Glutamatergic neuron (in vitro differentiated cells): ENCODE measurements around the gene AARS1. TPM values are rescaled to one million over a fixed set of nuclear protein-coding genes. Genes with fewer than 3 reads are reported as not detected.
"Not testable (repeated sequence)": the region's sequence is repeated elsewhere in the genome, so short reads cannot be mapped to it uniquely, and the experiment has no call there.

Experiments used
- DNase-seq: peaks from one replicate; pipeline ENCODE4 v3.0.0; 2022
- H3K27ac Mint-ChIP-seq: one replicate; pipeline ENCODE4 v1.8.0; 2020; ENCODE audit warnings: mild to moderate bottlenecking, mixed read lengths, inconsistent platforms; ENCODE audit not compliant: unreplicated experiment
- H3K27me3 Mint-ChIP-seq: one replicate; pipeline ENCODE4 v1.8.0; 2020; ENCODE audit warnings: mild to moderate bottlenecking, moderate library complexity, mixed read lengths, inconsistent platforms; ENCODE audit not compliant: unreplicated experiment
- H3K36me3 Mint-ChIP-seq: one replicate; pipeline ENCODE4 v1.8.0; 2020; ENCODE audit warnings: mild to moderate bottlenecking, mixed read lengths, inconsistent platforms; ENCODE audit not compliant: unreplicated experiment
- H3K4me1 Mint-ChIP-seq: one replicate; pipeline ENCODE4 v1.8.0; 2020; ENCODE audit warnings: mild to moderate bottlenecking, low read depth, mixed read lengths, inconsistent platforms; ENCODE audit not compliant: unreplicated experiment
- H3K4me3 Mint-ChIP-seq: one replicate; pipeline ENCODE4 v1.8.0; 2020; ENCODE audit warnings: mild to moderate bottlenecking, mixed read lengths, inconsistent platforms; ENCODE audit not compliant: unreplicated experiment
- H3K9me3 Mint-ChIP-seq: one replicate; pipeline ENCODE4 v1.8.0; 2020; ENCODE audit warnings: mild to moderate bottlenecking, moderate library complexity, mixed read lengths, inconsistent platforms; ENCODE audit not compliant: unreplicated experiment
- CTCF ChIP-seq: fragments of 200-600 bp; sonication (generic); IDR thresholded peaks from one replicate; pipeline ENCODE4 v1.5.0; 2021; ENCODE audit not compliant: partially characterized antibody, unreplicated experiment
- total RNA-seq: library from RNA; stranded (reverse); fragmentation: NEBNext Ultra II Directional; extraction: Animal tissue kit (Norgen Biotek cat#: 25700); gene quantifications from one replicate; pipeline ENCODE4 v1.2.1, GENCODE V29; 2021; ENCODE audit not compliant: unreplicated experiment

The AARS1 gene
- total RNA-seq, 1 donor from 2014 or later: 179 TPM

DNA sequence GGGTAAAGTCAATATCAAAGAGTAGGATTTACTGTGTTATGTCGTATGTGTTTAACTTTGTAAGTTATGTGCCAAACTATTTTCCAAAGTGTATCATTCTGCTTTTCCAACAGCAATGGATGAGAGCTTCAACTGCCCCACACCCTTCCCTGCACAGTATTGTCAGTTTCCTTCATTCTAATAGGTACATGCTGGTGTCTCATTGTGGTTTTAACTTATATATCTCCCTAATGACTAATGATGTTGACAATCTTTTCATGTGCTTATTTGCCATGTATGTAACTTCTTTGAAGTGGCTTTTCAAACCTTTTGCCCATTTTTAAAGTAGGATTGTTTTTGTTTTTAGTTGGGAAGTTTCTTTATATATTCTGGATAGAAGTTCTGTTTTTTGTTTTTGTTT lies 13.4 kb upstream of the AARS1 start:
- peaks cover 11% of the 10 kb centered on the region for H3K36me3 Mint-ChIP-seq
- peaks cover 4% of the 10 kb centered on the region for H3K4me1 Mint-ChIP-seq
- DNase-seq: no peak
- peaks cover 3% of the 10 kb centered on the region for H3K9me3 Mint-ChIP-seq
- H3K4me3 Mint-ChIP-seq: no peak overlapping the region
- no peak overlapping the region for H3K27ac Mint-ChIP-seq
- TF ChIP-seq CTCF: no peak
- H3K27me3 Mint-ChIP-seq: no peaks in the 10 kb centered on the region

DNA sequence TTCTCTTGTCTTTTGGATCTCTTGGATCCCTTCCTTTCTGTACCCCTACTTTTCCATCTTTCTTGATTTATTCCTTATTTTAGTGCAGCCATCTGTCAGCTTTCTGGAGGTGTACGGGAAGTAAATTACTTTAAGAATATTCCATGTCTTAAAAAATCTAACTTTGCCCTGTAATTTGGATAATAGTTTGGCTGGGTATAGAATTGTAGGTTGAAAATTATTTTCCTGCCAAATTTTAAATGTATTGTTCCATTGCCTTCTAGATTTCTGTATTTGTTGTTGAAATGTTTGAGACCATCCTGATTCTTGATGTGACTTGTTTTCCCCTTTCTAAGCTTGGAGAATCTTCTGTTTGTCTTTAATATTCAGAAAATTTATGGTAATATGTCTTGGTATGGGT lies 11.8 kb upstream of the AARS1 start:
- peak overlapping the region; percentile 78 for H3K4me3 Mint-ChIP-seq
- H3K27ac Mint-ChIP-seq: no peak overlapping the region
- no peak for TF ChIP-seq CTCF
- no peaks in the 10 kb centered on the region for H3K27me3 Mint-ChIP-seq
- no peak for DNase-seq
- H3K4me1 Mint-ChIP-seq: peaks cover 4% of the 10 kb centered on the region
- peaks cover 11% of the 10 kb centered on the region for H3K36me3 Mint-ChIP-seq
- H3K9me3 Mint-ChIP-seq: peaks cover 3% of the 10 kb centered on the region

- Mint-ChIP-seq H3K27me3 (no peaks in the 10 kb centered on the region), H3K27ac (peak within 1 kb of the TSS; percentile 93), H3K4me3 (peak within 1 kb of the TSS; percentile 96), H3K4me1 (peaks cover 4% of the 10 kb centered on the region), H3K36me3 (peaks cover 11% of the 10 kb centered on the region), H3K9me3 (peaks cover 3% of the 10 kb centered on the region)
- no peak for TF ChIP-seq CTCF
- peak; percentile 78 for DNase-seq
Measured at GRCh38 chr16:70298988-70299938, 10.0 kb upstream of the AARS1 start, which contains the start of gene DDX19B. TSS of gene DDX19B (plus strand) at chr16:70299186. CDS start at chr16:70299298, 112 bp downstream.

- DNase-seq: no peak
- Mint-ChIP-seq H3K36me3 (no peaks in the 10 kb centered on the region), H3K27ac (no peak overlapping the region), H3K27me3 (no peaks in the 10 kb centered on the region), H3K9me3 (peaks cover 3% of the 10 kb centered on the region), H3K4me3 (no peak overlapping the region), H3K4me1 (peaks cover 4% of the 10 kb centered on the region)
- no peak for TF ChIP-seq CTCF
Measured at GRCh38 chr16:70295634-70296033, 6.3 kb upstream of the AARS1 start.

DNA sequence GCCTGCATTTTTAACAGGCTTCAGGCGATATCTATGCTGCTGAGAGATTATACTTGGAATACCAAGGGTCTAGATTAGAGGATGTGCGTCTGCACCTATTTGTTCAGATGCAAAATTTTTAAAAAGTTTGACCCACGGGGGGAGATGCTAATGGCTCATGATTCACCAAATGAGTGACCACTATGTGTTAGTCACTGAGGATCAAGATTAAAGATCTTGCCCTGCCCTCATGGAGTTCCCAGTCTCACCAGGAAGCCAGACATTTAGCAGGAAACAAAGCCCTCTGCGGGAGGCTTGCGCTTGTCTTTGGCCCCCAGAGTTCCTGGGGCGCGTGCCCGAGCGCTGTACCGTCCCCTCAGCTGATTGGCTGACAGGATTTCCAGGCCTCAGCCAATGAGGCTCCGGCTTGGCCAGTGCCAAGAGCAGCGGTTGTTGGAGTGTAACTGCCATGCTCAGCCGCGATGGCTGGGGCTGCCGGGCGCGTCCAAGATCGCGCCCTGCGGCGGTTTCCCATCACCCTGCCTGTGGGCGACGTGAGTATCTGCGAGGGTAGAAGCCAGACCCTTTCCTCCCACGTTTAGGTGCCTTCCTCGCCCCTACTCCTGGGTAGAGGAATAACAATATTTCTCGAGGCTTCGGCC lies 5.2 kb upstream of the AARS1 start:
- no peaks in the 10 kb centered on the region for H3K27me3 Mint-ChIP-seq
- no peak for DNase-seq
- no peaks in the 10 kb centered on the region for H3K36me3 Mint-ChIP-seq
- no peak overlapping the region for H3K4me3 Mint-ChIP-seq
- H3K4me1 Mint-ChIP-seq: peaks cover 6% of the 10 kb centered on the region
- TF ChIP-seq CTCF: no peak
- peaks cover 3% of the 10 kb centered on the region for H3K9me3 Mint-ChIP-seq
- no peak overlapping the region for H3K27ac Mint-ChIP-seq

DNA sequence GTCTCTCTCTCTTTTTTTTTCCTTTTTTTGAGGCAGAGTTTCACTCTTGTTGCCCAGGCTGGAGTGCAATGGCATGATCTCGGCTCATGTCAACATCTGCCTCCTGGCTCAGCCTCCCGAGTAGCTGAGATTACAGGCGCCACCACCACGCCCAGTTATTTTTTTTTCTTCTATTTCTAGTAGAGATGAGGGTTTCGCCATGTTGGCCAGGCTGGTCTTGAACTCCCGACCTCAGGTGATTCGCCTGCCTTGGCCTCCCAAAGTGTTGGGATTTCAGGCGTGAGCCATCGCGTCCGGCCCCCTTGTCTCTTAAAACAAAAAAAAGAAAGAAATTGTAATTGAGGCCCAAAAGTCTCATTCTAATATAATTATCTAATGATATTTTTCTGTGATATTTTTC lies 2.8 kb upstream of the AARS1 start:
- not testable (repeated sequence) for H3K27me3 Mint-ChIP-seq, H3K27ac Mint-ChIP-seq, H3K36me3 Mint-ChIP-seq, DNase-seq, H3K9me3 Mint-ChIP-seq, H3K4me1 Mint-ChIP-seq, H3K4me3 Mint-ChIP-seq
